HepG2 (cell line): ENCODE measurements around the gene CECR2.

Experiments used
- CBX5 ChIP-seq: sonication (generic); formaldehyde crosslinking; IDR thresholded peaks from 2 replicates; pipeline ENCODE4 v1.4.0; 2020; ENCODE audit warnings: missing genetic modification reagents, borderline replicate concordance
- CREB1 ChIP-seq, 2 experiments: fragments of 450-650 bp in 1 of 2; IDR thresholded peaks; 2 replicates each; pipeline ENCODE4 v1.6.1; 2016 to 2017; ENCODE audit warnings: control low read depth in 1 of 2, mild to moderate bottlenecking in 1 of 2, missing compliant biosample characterization in 1 of 2, missing genetic modification characterization in 1 of 2
- CTCF ChIP-seq: sonication (generic); formaldehyde crosslinking; IDR thresholded peaks from 2 replicates; pipeline ENCODE4 v1.5.0; 2020; ENCODE audit warnings: mild to moderate bottlenecking, missing genetic modification reagents, moderate library complexity
- EP300 ChIP-seq, 3 experiments: sonication (generic) in 1 of 3; formaldehyde crosslinking in 1 of 3; IDR thresholded peaks; 2 replicates each; pipeline versions ENCODE4 v1.5.1 to v1.6.1; 2011 to 2020; ENCODE audit warnings: low read depth in 2 of 3, low read length in 2 of 3, borderline replicate concordance in 1 of 3, improper control_type of control experiment in 1 of 3, mild to moderate bottlenecking in 1 of 3, missing genetic modification reagents in 1 of 3, moderate library complexity in 1 of 3
- EZH2 ChIP-seq: conservative IDR thresholded peaks from 2 replicates; pipeline ENCODE4 v1.6.1; 2012; ENCODE audit warnings: mild to moderate bottlenecking, low read depth, low read length, moderate library complexity
- HOXA7 ChIP-seq: sonication (generic); formaldehyde crosslinking; IDR thresholded peaks from 2 replicates; pipeline ENCODE4 v1.8.1; 2022; ENCODE audit warnings: mild to moderate bottlenecking, missing genetic modification reagents, moderate library complexity
- POLR2AphosphoS5 ChIP-seq: IDR thresholded peaks from 2 replicates; pipeline ENCODE4 v1.6.1; 2012; ENCODE audit warnings: low read depth, low read length
- SMARCC2 ChIP-seq: fragments of 450-650 bp; IDR thresholded peaks from 2 replicates; pipeline ENCODE4 v1.6.1; 2017; ENCODE audit warnings: antibody characterized with exemption, mild to moderate bottlenecking
- ZNF430 ChIP-seq: sonication (generic); formaldehyde crosslinking; IDR thresholded peaks from 2 replicates; pipeline ENCODE4 v1.9.0; 2021; ENCODE audit warnings: mild to moderate bottlenecking, missing genetic modification reagents
- ZNF431 ChIP-seq: sonication (generic); formaldehyde crosslinking; IDR thresholded peaks from 2 replicates; pipeline ENCODE4 v1.9.0; 2022; ENCODE audit warnings: missing genetic modification reagents, low read depth, mild to moderate bottlenecking, borderline replicate concordance
- ZSCAN31 ChIP-seq: sonication (generic); formaldehyde crosslinking; IDR thresholded peaks from 2 replicates; pipeline ENCODE4 v1.5.0; 2020; ENCODE audit warnings: low read depth, mild to moderate bottlenecking, missing genetic modification reagents
- TF ChIP-seq, protein P1 (sequence below): sonication (generic); formaldehyde crosslinking; conservative IDR thresholded peaks from 2 replicates; pipeline ENCODE4 v1.4.0; 2020; ENCODE audit warnings: missing genetic modification reagents
- TF ChIP-seq, protein P2 (sequence below): sonication (generic); IDR thresholded peaks from 2 replicates; pipeline ENCODE4 v1.6.1; 2016; ENCODE audit warnings: low read depth, borderline replicate concordance
- TF ChIP-seq, protein P3 (sequence below): sonication (generic); formaldehyde crosslinking; IDR thresholded peaks from 2 replicates; pipeline ENCODE4 v1.4.0; 2020; ENCODE audit warnings: missing genetic modification reagents

- no peak for TF ChIP-seq SMARCC2
- no peak for TF ChIP-seq EP300 (IDR thresholded peaks at IDR 0.05; ENCODE audit: low read depth in 2 of 2, low read length in 2 of 2)
- TF ChIP-seq EP300 (CRISPR knock-in tag; IDR thresholded peaks at IDR 0.05; ENCODE audit: borderline replicate concordance) = no peak
- TF ChIP-seq HOXA7 (CRISPR knock-in tag) = no peak
- no peak for TF ChIP-seq CREB1 (IDR thresholded peaks at IDR 0.05)
- TF ChIP-seq CREB1 (CRISPR knock-in tag; IDR thresholded peaks at IDR 0.05) = no peak
- TF ChIP-seq, protein P1, sequence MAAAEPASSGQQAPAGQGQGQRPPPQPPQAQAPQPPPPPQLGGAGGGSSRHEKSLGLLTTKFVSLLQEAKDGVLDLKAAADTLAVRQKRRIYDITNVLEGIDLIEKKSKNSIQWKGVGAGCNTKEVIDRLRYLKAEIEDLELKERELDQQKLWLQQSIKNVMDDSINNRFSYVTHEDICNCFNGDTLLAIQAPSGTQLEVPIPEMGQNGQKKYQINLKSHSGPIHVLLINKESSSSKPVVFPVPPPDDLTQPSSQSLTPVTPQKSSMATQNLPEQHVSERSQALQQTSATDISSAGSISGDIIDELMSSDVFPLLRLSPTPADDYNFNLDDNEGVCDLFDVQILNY (CRISPR knock-in tag) = no peak
- TF ChIP-seq CBX5 = no peak
- TF ChIP-seq POLR2AphosphoS5 = no peak
- no peak for TF ChIP-seq CTCF (CRISPR knock-in tag)
- no peak for TF ChIP-seq ZSCAN31
- TF ChIP-seq ZNF430 (CRISPR knock-in tag) = no peak
- TF ChIP-seq, protein P2, sequence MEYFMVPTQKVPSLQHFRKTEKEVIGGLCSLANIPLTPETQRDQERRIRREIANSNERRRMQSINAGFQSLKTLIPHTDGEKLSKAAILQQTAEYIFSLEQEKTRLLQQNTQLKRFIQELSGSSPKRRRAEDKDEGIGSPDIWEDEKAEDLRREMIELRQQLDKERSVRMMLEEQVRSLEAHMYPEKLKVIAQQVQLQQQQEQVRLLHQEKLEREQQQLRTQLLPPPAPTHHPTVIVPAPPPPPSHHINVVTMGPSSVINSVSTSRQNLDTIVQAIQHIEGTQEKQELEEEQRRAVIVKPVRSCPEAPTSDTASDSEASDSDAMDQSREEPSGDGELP = no peak
- TF ChIP-seq, protein P3, sequence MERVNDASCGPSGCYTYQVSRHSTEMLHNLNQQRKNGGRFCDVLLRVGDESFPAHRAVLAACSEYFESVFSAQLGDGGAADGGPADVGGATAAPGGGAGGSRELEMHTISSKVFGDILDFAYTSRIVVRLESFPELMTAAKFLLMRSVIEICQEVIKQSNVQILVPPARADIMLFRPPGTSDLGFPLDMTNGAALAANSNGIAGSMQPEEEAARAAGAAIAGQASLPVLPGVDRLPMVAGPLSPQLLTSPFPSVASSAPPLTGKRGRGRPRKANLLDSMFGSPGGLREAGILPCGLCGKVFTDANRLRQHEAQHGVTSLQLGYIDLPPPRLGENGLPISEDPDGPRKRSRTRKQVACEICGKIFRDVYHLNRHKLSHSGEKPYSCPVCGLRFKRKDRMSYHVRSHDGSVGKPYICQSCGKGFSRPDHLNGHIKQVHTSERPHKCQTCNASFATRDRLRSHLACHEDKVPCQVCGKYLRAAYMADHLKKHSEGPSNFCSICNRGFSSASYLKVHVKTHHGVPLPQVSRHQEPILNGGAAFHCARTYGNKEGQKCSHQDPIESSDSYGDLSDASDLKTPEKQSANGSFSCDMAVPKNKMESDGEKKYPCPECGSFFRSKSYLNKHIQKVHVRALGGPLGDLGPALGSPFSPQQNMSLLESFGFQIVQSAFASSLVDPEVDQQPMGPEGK (CRISPR knock-in tag) = no peak
- TF ChIP-seq EZH2 = no peak
- no peak for TF ChIP-seq ZNF431 (CRISPR knock-in tag)
Measured at GRCh38 chr22:17603668-17604067, 234.4 kb downstream of the CECR2 start.
